G401 (cell line): ENCODE data around the gene LAMC1. TPM values are rescaled to one million over a fixed set of nuclear protein-coding genes. Genes with fewer than 3 reads are reported as not detected.
"Not testable (repeated sequence)": the region's sequence is repeated elsewhere in the genome, so short reads cannot be mapped to it uniquely, and the experiment has no call there.

ENCODE experiments used
- DNase-seq: peaks from one replicate; pipeline ENCODE4 v3.0.0-alpha.2; 2015; ENCODE audit warnings: low spot score
- in situ Hi-C: cut with HindIII; loops from 2 replicates; pipeline ENCODE4 v1.10.0; 2016; ENCODE audit warnings: low sequenced_read_pairs, mixed read lengths
- total RNA-seq: library from RNA; depleted of rRNA; stranded (reverse); fragments of >200 nt; shearing (Covaris generic); gene quantifications from 2 replicates; pipeline ENCODE4 v1.2.3, GENCODE V29; 2014

Gene LAMC1
- total RNA-seq, 1 experiment from 2014 or later, result 68.9 TPM

DNA sequence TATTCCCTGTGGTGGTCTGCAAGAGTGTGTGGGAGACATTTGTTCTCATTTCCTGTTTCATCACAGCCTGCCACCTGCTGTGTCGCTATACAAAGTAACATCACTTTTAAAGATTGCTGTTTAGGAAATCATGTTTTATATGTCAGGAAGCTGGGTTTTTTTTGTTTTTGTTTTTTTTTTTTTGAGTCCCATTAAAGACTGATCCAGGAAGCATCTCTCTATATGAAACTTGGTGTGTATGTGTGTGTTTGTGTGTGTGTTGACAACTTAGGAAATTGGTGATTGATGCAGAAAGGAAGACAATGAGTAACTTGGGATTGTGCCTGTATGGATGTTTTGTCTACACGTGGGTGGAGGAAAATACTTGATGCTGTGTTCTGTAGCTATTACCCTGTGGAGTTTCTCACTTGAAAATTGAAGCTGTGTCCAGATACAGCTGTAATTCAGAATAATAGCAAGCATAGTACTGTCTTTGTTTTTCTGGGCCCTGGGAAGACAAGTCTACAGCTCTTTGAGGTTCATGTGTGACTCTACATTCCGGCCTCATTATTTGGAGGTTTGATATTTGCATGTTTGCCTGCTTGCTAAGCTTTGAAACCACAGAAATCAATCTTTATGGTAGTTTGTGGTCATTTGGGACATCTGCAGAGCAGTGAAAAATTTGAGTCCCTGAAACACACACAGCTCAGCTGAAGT is 47.9 kb downstream of the LAMC1 start:
- peak; percentile 37 for DNase-seq
- in situ Hi-C loops, result no loop called here

DNA sequence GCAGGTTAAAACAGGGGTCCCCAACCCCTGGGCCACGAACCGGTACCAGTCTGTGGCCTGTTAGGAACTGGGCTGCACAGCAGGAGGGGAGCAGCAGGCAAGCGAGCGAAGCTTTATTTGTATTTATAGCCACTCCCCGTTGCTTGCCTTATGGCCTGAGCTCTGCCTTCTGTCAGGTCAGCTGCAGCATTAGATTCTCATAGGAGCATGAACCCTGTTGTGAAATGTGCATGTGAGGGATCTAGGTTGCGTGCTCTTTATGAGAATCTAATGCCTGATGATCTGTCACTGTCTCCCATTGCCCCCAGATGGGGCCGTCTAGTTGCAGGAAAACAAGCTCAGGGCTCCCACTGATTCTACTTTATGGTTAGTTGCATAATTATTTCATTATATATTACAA is 49.4 kb downstream of the LAMC1 start:
- peak; percentile 70 for DNase-seq
- in situ Hi-C loops, result not testable (repeated sequence)

DNA sequence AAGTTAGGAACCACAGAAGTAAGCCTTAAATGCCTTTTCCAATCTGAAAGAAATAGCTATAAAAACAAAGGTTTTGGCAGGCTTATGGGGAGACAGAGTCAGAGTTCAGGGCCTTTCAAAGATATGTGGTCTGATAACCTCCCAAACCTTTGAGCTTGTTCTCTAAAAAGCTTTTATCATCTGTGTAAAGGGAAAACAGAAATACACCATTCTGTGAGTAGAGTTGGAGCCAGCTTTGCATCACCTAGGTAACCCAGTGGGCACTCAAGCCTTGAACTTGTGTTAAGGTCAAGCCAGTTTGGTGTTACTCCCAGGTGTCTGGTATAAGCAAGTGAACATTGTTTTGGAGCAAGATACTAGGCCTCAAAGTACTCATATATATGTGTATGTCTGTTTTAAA is 50.1 kb downstream of the LAMC1 start:
- no peak for DNase-seq
- in situ Hi-C loops, result no loop called here

DNA sequence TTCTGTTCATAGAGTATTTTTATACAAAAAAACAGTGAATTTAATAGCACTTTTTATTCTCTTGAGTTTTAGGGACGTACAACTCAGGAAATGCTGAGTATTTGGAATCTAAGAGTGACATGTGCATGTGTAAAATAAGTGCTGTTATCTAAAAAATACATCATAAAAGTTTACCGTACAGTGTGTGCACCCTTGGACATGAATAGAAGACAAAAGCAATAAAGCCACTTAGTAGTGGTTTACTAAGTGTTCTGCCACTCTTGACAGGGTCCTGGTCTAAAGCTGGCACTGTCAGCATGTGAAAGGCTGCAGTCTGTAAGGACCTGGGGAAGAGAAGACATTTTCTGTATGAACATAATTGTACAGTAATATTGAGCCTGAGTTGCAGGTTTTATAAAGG is 51.0 kb downstream of the LAMC1 start:
- in situ Hi-C loops, result no loop called here
- no peak for DNase-seq

DNA sequence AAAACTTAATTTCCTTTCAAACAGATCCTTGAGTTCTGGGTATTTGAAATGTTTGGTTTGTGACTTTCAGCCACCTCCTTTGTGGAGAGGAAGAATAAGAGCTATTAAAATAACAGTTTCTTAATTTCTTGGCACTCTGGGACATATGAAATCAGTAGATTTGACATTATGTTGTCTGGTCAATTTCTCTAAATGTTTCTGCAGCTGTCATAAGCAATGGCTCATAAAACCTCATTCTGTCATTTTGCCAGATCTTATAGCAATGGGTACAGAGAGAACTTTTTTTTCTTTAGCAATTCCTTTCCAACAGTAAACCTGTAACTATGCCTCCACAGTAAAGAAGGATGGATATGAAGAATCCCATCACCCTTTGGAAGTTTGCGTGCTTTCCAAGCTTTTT is 52.6 kb downstream of the LAMC1 start:
- no peak for DNase-seq
- in situ Hi-C loops, result no loop called here

DNA sequence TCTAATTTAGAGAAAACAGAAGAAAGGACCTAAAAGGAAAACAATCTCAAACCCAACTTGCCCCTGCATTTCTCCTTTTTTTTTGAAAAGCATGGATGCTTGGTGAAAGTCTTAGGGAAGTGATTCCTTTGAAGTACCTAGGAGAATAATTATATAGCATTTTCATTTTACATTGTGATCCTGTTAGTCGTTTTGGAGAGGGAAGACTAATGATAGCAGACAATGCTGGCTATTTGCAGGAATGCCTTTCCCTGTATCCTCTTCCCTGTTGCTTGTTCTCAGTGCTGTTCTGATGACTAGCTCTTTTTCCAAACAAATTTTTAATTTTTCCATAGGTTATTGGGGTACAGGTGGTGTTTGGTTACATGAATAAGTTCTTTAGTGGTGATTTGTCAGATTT is 53.9 kb downstream of the LAMC1 start:
- in situ Hi-C loops, result no loop called here
- no peak for DNase-seq

DNA sequence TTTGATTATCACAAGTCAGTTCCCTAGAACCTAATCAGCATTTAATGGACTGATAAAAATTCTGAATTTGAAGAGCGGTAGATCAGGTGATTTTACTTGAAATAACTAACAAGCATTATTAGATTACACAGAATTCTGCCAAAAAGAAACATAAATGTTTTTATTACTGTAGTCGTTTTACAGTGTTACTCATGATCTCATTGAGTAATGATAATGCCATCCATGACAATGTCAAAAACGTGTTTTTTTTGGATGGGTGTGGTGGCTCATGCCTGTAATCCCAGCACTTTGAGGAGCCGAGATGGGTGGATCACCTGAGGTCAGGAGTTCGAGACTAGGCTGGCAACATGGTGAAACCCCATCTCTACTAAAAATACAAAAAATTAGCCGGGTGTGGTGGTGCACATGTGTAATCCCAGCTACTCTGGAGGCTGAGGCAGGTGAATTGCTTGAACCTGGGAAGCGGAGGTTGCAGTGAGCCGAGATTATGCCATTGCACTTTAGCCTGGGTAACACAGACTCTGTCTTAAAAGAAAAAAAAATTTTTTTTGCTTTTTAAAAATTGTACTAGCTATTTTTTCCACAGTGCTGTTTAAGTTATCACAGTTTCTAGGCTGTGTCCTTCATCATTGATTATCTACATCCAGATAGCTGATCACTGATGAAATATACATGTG is 56.6 kb downstream of the LAMC1 start:
- no peak for DNase-seq
- in situ Hi-C loops, result no loop called here

DNA sequence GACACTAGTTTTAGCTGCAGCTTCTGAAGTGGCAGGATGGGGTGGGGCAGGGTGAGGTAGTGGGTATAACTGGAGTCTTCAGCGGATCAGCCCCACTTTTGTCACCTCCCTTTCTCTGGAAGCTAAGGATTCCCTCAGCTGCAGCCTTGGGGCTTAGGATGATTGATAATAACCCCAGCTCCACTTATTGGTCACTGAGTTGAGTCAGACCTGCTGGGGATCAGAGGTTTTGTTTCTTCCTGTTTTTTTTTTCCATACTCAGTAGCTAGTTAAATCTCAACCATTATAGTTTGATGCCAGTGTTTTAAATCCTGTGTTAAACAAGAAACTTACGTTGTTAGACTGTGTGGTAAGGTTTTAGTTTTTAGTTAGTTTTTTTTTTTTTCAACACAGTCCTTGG is 57.2 kb downstream of the LAMC1 start:
- in situ Hi-C loops, result no loop called here
- DNase-seq, result no peak

DNA sequence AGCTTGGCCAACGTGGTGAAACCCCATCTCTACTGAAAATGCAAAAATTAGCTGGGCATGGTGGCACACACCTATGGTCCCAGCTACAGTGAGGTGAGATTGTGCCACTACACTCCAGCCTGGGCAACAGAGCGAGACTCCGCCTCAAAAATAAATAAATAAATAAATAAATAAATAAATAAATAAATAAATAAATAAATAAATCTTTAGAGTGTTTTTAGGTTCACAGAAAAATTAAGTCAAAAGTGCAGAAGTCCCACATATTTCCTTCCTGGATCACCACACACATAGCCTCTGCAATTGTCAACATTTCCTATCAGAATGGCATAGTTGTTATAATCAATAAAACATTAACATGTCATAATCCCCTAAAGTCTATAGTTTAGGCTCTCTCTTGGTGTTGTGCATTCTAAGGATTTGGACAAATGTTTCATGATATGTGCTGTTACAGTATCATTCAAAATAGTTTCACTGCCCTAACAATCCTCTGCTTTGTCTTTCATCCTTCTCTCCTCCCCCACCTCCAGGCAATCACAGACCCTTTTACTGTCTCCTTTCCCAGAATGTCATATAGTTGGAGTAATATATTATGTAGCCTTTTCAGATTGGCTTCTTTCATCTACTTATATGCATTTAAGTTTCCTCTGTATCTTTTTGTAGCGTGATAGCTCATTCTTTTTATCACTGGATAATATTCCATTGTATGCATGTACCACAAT is 58.3 kb downstream of the LAMC1 start:
- no peak for DNase-seq
- in situ Hi-C loops, result no loop called here

DNA sequence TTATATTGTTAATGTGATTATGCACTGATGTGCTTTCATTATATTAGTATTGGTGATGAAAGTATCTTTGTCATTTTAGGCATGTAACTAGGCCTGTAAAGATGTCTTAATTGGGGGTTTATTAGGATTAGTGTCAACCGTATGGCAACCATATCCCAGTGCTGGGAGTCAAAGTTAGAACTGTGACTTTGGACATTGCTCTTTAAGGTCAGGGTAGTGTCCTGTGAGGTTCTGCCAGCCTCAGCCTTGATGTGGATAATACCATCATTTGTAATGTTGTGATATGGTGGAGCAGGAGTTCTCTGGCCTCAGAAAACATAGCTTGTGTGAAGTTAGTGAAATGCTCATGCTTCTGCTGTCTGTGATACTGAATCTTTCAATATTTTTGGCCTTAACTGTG is 59.4 kb downstream of the LAMC1 start:
- no peak for DNase-seq
- in situ Hi-C loops, result no loop called here

DNA sequence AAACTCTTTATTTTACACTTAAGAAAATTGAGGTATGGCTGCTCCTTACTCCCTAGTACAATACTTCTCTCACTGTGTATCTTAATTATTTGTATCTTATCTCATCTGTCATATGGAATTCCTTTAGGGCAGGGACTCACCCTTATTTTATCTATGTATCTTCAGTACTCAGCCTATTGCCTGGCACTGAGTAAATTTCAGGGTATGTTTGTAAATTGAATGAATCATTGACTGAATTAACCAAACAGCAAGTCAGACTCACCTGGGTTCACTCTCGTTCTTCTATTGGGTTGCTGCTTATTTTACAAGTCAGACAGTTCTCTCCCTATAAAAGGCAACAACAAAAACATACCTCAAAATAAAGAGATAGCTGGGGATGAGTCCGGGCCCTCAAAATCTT is 63.8 kb downstream of the LAMC1 start:
- in situ Hi-C loops, result no loop called here
- DNase-seq, result no peak

DNA sequence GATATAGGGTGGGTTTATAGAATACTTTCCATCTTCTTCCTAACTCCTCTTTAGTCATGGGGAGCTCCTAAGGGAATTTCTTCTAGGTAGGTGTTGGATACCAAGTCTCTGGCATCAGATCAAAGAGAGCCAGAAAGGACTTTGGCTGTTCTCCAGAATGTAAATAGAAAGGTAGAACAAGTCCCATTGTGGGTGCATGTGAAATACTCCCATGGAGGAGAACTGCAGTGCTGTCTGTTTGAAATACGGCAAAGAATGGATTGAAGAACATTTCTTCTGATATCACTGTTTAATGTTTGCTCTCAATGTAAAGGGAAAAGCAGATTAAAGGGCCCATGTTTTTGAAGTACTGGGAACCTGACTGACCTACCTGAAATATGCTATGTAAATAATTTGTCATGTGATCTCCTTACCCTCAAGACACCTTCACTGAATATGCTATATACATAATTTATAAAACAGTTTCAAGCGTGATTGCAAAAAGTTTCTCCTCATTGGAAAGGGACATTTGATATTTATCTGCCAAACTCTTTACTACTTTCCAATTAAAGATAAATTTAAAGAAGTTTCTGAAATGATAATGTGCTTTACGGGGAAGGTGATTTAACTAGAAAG is 65.9 kb downstream of the LAMC1 start:
- peak; percentile 29 for DNase-seq
- in situ Hi-C loops, result no loop called here

DNA sequence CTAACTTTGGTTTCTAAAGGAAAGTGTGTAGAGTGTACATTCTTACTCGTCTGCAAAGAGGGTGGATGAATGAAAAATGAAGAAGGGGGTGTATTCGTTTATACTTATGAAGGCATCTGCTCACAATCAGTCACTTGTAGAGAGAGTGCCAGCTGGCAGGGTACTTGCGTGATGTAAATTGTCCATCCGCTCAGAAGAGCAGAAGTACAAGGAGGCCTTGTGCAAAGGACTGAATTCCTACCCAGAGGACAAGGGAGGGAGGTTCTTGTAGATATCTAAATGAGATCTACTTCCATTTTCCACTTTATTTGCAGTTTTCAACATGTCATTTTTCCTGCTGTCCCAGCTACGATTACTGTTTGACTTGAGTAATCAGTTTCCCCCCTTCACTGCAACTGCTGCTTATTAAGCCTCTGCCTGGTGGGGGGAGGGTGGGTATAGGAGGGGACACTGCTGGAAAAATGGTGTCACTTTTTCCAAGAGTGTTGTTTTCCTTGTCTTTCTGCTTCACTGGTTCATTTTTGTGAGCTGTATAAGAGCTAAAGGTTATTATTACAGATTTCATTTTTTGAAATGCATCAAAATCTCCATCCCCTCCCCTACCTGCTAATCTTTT is 67.3 kb downstream of the LAMC1 start:
- in situ Hi-C loops, result no loop called here
- peak; percentile 76 for DNase-seq

DNA sequence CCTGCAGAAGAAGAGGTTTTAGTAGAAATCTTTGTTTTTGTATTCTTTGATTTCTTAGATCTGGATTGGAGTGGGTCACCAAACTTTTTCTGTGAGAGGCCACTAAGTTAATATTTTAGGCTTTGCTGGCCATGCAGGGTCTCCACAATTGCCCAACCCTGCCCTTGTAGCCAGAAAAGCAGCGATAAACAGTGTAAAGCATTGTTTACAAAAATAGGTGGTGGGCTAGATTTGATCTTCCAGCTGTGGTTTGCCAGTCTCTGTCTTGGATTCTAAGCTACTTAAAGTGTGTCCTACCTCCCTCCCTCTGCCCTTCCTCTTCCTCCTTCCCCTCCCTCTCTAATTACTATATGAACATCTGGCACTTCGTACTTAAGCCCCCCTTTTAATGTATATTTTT is 68.0 kb downstream of the LAMC1 start:
- DNase-seq, result no peak
- in situ Hi-C loops, result no loop called here

DNA sequence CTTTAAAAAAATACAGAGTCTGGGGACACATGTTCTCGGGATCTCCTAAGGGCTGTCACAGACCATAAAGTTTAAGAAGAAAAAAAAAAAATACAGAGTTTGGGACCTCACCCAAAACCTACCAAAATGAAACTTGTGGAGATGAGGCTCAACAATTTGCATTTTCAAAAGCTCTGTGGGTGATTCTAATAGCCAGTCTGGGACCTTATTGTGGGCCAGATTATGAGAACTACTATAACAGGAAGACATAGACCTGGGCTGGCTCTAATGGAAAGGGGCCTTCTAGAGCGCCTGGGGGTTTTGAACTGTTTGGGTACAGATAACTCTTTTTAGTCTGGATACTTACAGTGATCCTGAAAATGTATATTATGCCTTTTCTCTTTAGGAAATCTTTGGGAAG is 69.1 kb downstream of the LAMC1 start:
- in situ Hi-C loops, result no loop called here
- DNase-seq, result no peak

DNA sequence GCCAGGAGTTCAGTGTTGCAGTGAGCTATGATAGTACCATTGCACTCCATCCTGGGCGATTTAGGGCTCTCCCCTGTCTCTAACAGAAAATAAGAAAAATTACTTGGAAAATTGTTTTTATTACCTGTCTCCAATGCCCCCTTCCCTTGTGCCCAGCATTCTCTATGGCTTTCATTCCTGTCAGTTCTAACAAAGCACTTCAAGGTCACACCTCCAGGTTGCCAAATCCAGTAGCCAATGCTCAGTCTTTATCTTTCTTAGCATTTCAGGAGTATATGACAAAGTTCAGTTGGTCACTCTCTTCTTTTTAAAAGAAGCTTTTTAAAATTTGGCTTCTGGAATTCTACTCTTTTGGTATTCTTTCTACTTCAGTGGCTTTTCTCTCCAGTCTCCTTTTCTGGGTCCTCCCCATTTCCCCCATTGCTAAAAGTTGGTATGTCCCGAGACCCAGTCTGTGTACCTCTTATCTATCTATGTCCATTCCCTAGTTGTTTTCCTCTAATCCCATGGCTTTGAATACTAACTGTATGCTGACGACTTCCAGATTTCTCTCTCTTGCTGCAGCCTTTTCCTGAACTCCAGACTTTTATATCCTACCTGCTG is 69.9 kb downstream of the LAMC1 start:
- in situ Hi-C loops, result no loop called here
- no peak for DNase-seq

DNA sequence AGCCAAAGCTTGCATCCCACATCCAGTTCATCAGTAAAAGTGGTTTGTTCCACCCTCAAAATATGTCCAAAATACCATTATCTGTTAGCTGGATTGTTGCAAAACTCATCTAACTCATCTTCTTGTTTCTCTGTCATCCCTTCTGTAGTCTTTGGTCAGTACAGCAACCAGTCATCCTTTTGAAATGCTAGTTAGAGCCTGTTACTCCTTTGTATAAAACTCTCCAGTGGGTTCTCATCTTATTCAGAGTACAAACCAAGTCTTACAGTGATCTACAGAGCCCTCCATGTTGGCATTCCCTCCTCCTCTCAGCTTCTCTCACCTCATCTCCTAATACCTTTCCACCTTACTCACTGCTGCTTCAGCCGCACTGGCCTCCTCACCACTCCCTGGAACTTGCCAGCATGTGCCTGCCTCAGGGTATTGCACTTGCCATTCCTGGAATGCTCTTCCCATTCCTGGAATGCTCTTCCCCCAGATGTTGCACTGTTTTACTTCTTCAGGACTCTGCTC is 70.6 kb downstream of the LAMC1 start:
- in situ Hi-C loops, result no loop called here
- no peak for DNase-seq

DNA sequence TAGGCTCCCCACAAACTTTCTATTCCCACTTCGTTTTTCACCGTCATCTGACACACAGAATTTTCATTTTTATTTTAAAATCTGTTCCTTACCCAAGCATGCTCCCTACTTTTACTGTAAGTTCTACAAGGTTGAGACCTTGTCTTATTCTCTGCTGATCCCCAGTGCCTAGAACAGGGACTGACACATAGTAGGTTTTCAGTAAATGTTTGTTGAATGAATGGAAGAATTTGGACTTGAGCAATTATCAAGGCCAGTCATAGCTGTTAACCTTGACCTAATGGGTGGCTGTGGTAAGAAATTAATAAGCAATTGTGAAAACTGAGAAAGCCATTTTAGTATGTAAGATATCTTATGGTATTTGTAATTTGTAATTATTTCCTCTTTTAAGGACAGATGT is 71.1 kb downstream of the LAMC1 start:
- in situ Hi-C loops, result no loop called here
- no peak for DNase-seq

DNA sequence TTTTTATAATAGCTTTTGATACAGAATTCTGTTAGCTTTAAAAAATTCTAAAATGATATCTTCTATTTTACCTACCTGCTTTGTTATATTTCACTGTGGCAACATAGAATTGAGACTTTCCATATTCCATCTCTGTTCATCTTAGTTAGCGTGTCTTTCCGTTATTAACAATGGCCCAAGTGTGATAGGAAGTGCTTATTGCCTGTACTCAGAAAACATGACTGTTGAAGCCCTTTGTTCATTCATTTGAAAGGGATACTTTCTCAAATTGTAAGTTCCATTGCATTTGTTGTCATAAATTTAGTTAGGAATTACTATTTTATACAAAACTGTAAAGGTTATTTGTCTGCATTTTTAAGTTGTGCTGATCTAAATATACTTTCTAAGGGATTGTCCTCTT is 73.1 kb downstream of the LAMC1 start:
- no peak for DNase-seq
- in situ Hi-C loops, result no loop called here
